Heart left ventricle (tissue), 13 donors: ENCODE data around the gene MYCN.
"Not testable (repeated sequence)": the region's sequence is repeated elsewhere in the genome, so short reads cannot be mapped to it uniquely, and the experiment has no call there.

Experiments used
- CTCF ChIP-seq, 12 donors: fragments of 200-600 bp; sonication (generic) in 4 of 12; IDR thresholded peaks; one replicate each; pipeline versions ENCODE4 v1.5.0 to v1.8.0; 2018 to 2022; ENCODE audit warnings: antibody characterized with exemption in 12 of 12, mild to moderate bottlenecking in 5 of 12
- POLR2A ChIP-seq, 2 donors: fragments of 450-650 bp; IDR thresholded peaks; one replicate each; pipeline ENCODE4 v1.6.1; 2017; ENCODE audit warnings: antibody characterized with exemption in 2 of 2, mild to moderate bottlenecking in 2 of 2, moderate library complexity in 2 of 2
- donor health status: ischemic (EF 13 %, LVEDD 7.1; RV severe dilation, severe dysfunction).
- donor health status: DM: no; HTN: yes; CAD: no.
- donor health status: DM: no; HTN: no; CAD: no.
- donor health status: ischemic (EF 25% LVEDD 6.9; RV normal size, moderate dysfunction).
- donor health status: ischemic (EF 25% LVEDD 5.7; RV mildly dilated, moderate dysfunction).
- donor health status: ischemic (EF 35%, LVEDD 5.7; RV mildly dilated, moderate dysfunction).
- donor health status: nonischemic (EF 11% LVEDD 7.7; RV severe dilation, severe dysfunction).
- donor health status: DM: yes; HTN: yes; CAD: no.
- donor health status: PGD.
- donor health status: ischemic (EF 29% LVEDD 5.4; RV normal size, mild dysfunction).
- donor health status: nonischemic (EF 23%, LVEDD 6.1; RV moderate dilation, normal function).

DNA sequence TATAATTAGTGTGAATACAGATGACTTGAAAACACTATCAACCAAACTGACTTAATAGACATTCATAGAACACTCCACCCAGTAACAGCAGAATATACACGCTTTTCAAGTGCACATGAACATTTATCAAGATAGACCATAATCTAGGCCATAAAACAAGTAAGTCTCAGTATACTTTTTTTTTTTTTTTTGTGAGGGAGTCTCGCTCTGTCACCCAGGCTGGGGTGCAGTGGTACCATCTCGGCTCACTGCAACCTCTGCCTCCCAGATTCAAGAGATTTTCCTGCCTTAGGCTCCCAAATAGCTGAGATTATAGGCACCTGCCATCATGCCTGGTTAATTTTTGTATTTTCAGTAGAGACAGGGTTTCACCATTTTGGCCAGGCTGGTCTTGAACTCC lies 36.4 kb upstream of the MYCN start:
- not testable (repeated sequence) for TF ChIP-seq CTCF, POLR2A (IDR thresholded peaks at IDR 0.05)
